Measurements from ENCODE around the gene EDN2.

Gene EDN2

GRCh38 chr1:41517062-41517438 lies 32.6 kb upstream of the EDN2 start:
- no peak for DNase-seq (ENCODE audit: low read depth in 2 of 2)

GRCh38 chr1:41516168-41517061 lies 31.9 kb upstream of the EDN2 start:
- peak; percentile 18 to 29 for DNase-seq (ENCODE audit: low read depth in 2 of 2)

GRCh38 chr1:41515778-41516167 lies 31.3 kb upstream of the EDN2 start:
- DNase-seq (ENCODE audit: low read depth in 2 of 2) = no peak

GRCh38 chr1:41515131-41515678 lies 30.7 kb upstream of the EDN2 start:
- no peak for DNase-seq (ENCODE audit: low read depth in 2 of 2)

GRCh38 chr1:41514381-41514780 lies 29.9 kb upstream of the EDN2 start:
- no peak for DNase-seq (ENCODE audit: low read depth in 2 of 2)

GRCh38 chr1:41513383-41513735 lies 28.9 kb upstream of the EDN2 start:
- DNase-seq (ENCODE audit: low read depth in 2 of 2) = no peak

- no peak for DNase-seq (ENCODE audit: low read depth in 2 of 2)
Measured at GRCh38 chr1:41512701-41513382, 28.4 kb upstream of the EDN2 start.

GRCh38 chr1:41511239-41511540 lies 26.7 kb upstream of the EDN2 start:
- DNase-seq (ENCODE audit: low read depth in 2 of 2) = no peak

- no peak for DNase-seq (ENCODE audit: low read depth in 2 of 2)
Measured at GRCh38 chr1:41510531-41511238, 26.2 kb upstream of the EDN2 start.

GRCh38 chr1:41509270-41509671 lies 24.8 kb upstream of the EDN2 start:
- no peak for DNase-seq (ENCODE audit: low read depth in 2 of 2)

GRCh38 chr1:41508290-41508689 lies 23.8 kb upstream of the EDN2 start:
- no peak for DNase-seq (ENCODE audit: low read depth in 2 of 2)

GRCh38 chr1:41507836-41508235 lies 23.4 kb upstream of the EDN2 start:
- no peak for DNase-seq (ENCODE audit: low read depth in 2 of 2)

- no peak for DNase-seq (ENCODE audit: low read depth in 2 of 2)
Measured at GRCh38 chr1:41507110-41507720, 22.7 kb upstream of the EDN2 start.

- no peak for DNase-seq (ENCODE audit: low read depth in 2 of 2)
Measured at GRCh38 chr1:41504114-41505035, 19.9 kb upstream of the EDN2 start.

GRCh38 chr1:41503538-41504113 lies 19.1 kb upstream of the EDN2 start:
- DNase-seq (ENCODE audit: low read depth in 2 of 2) = no peak

- DNase-seq (ENCODE audit: low read depth in 2 of 2) = no peak
Measured at GRCh38 chr1:41502912-41503311, 18.4 kb upstream of the EDN2 start.

- DNase-seq (ENCODE audit: low read depth in 2 of 2) = no peak
Measured at GRCh38 chr1:41501581-41501980, 17.1 kb upstream of the EDN2 start.

- DNase-seq (ENCODE audit: low read depth in 2 of 2) = no peak
Measured at GRCh38 chr1:41500781-41501518, 16.5 kb upstream of the EDN2 start.

- DNase-seq (ENCODE audit: low read depth in 2 of 2) = no peak
Measured at GRCh38 chr1:41500378-41500777, 15.9 kb upstream of the EDN2 start.

GRCh38 chr1:41499591-41499990 lies 15.1 kb upstream of the EDN2 start:
- DNase-seq (ENCODE audit: low read depth in 2 of 2) = no peak
